ENCODE results near the gene SLC2A6.
A peak's percentile ranks its signal among the peaks of the same experiment; 100 is the strongest.

Gene SLC2A6

GRCh38 chr9:133443982-133444381, 34.9 kb downstream of the SLC2A6 start:
- DNase-seq (ENCODE audit: low read depth): no peak
- no peak overlapping the region for H3K4me3 ChIP-seq (ENCODE audit: low read depth, low read length)

GRCh38 chr9:133443248-133443647, 35.7 kb downstream of the SLC2A6 start:
- TF ChIP-seq CTCF (IDR thresholded peaks at IDR 0.05; ENCODE audit: control insufficient read depth, extremely low read depth, insufficient read depth): no peak

More at GRCh38 chr9:133443982-133444381, 34.9 kb downstream of the SLC2A6 start:
- TF ChIP-seq CTCF (IDR thresholded peaks at IDR 0.05; ENCODE audit: control insufficient read depth, extremely low read depth, insufficient read depth): no peak

GRCh38 chr9:133441571-133441970, 37.3 kb downstream of the SLC2A6 start:
- H3K4me3 ChIP-seq (ENCODE audit: low read depth, low read length): no peak overlapping the region
- DNase-seq (ENCODE audit: low read depth): no peak
- TF ChIP-seq CTCF (IDR thresholded peaks at IDR 0.05; ENCODE audit: control insufficient read depth, extremely low read depth, insufficient read depth): no peak

More at GRCh38 chr9:133443248-133443647, 35.7 kb downstream of the SLC2A6 start:
- H3K4me3 ChIP-seq (ENCODE audit: low read depth, low read length): no peak overlapping the region
- DNase-seq (ENCODE audit: low read depth): no peak

GRCh38 chr9:133440874-133441273, 38.0 kb downstream of the SLC2A6 start:
- TF ChIP-seq CTCF (IDR thresholded peaks at IDR 0.05; ENCODE audit: control insufficient read depth, extremely low read depth, insufficient read depth): no peak
- H3K4me3 ChIP-seq (ENCODE audit: low read depth, low read length): no peak overlapping the region
- DNase-seq (ENCODE audit: low read depth): no peak

- no peak overlapping the region for H3K4me3 ChIP-seq (ENCODE audit: low read depth, low read length)
- no peak for TF ChIP-seq CTCF (IDR thresholded peaks at IDR 0.05; ENCODE audit: control insufficient read depth, extremely low read depth, insufficient read depth)
- no peak for DNase-seq (ENCODE audit: low read depth)
Observed at GRCh38 chr9:133439337-133439736, 39.6 kb downstream of the SLC2A6 start.

- peak; percentile 16; the same call in 1 of the 2 replicates for TF ChIP-seq CTCF (IDR thresholded peaks at IDR 0.05; ENCODE audit: control insufficient read depth, extremely low read depth, insufficient read depth)
- no peak overlapping the region for H3K4me3 ChIP-seq (ENCODE audit: low read depth, low read length)
- no peak for DNase-seq (ENCODE audit: low read depth)
Observed at GRCh38 chr9:133437753-133438531, 41.0 kb downstream of the SLC2A6 start.

GRCh38 chr9:133436681-133437080, 42.2 kb downstream of the SLC2A6 start:
- no peak overlapping the region for H3K4me3 ChIP-seq (ENCODE audit: low read depth, low read length)
- DNase-seq (ENCODE audit: low read depth): no peak
- TF ChIP-seq CTCF (IDR thresholded peaks at IDR 0.05; ENCODE audit: control insufficient read depth, extremely low read depth, insufficient read depth): no peak

All from LNCaP clone FGC (cell line).